Epithelial cell of alveolus of lung (primary cell): ENCODE results near the gene ZNF284. TPM values are rescaled to one million over a fixed set of nuclear protein-coding genes. Genes with fewer than 3 reads are reported as not detected.

ENCODE experiments used
- total RNA-seq: library from RNA; depleted of rRNA; stranded (reverse); fragments of >200 nt; gene quantifications from 2 replicates; pipeline ENCODE4 v1.2.1, GENCODE V29; 2015

ZNF284 gene
- total RNA-seq: 2.1 and 7.8 TPM in 2 replicates

DNA sequence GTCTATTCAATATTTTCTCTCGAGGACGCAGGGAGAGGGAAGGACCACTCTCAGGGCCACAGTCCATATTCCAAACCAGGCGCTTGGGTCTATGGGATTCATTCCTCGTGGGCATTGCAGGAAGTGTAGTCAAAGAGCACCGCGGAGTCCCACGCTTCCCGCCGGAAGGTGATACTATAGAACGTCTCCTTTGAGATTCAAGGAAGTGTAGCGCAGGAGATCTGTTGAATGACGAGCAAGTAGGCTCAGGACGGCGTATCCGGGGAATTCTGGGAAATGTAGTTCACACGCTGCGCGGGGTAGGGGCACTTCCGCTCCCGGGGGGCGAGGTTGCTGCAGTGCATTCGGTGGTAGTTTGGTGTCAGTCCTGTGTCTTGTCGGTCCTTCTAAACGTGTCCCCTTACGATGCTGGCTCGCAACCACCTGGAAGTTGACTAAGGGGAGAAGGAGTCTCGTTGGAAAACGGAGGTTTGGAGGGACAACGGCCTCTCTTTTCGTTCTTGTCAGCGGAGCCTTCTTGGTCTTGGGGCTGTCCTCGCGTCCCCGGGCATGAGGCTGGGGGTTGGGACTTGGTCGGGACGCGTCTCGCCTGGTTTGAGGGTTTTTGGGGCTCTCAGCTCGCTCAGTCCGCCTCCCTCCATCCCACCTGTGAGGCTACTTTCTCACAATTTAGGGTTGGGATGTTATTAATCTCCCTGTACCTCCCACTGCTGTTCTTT is at the start of gene ZNF284:
ZNF284 (plus strand) TSS at position 336 of the 719 bp plus-strand sequence. CDS start 4,231 bp downstream, outside the sequence.

DNA sequence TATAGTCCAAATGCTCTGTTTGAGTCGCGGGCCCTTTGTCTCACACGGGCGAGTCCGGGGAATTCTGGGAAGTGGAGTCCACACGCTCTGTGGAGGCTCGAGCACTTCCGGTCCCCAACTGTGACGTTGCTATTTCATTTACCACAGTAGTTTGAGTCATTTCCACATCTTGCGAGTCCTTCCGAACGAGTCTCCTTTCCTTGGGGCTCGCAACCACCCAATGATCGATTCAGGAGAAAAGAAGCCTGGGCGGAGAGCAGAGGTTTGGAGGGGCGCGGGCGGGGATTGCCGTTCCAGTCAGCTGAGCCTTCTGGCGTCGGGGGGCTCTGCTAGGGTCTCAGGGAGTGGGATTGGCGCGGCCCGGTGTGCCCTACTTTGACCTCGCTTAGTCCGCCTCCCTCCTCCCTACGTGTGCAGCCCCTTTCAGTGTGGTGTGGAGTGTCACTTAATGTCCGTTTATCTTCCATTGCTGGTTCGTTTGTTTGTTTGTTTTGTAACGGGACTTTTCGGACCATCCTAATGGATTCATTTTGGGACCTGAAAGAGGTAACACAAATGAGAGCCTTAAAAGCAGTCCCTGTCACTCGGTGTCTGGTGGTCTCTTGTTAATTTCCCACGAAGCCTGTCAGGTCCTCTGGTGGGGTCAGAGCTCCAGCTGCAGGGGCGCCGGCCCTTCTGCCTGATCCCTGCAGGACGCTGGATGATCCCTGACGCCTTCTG is 46.6 kb upstream of the ZNF284 start, which contains the start of gene ZNF222:
ZNF222 (plus strand) TSS at position 163 of the 720 bp plus-strand sequence; CDS start at position 221, 58 bp downstream.

GRCh38 chr19:44051650-44052402 is 20.1 kb upstream of the ZNF284 start, which contains the start of gene ZNF223:
ZNF223 (plus strand) TSS chr19:44052036; CDS start chr19:44055177, 3,141 bp downstream.

GRCh38 chr19:44093931-44094765 is 22.2 kb downstream of the ZNF284 start, which contains the start of gene ZNF224:
ZNF224 (plus strand) TSS chr19:44094361; CDS start chr19:44097874, 3,513 bp downstream.

GRCh38 chr19:44113138-44113783 is 41.3 kb downstream of the ZNF284 start, which contains the start of gene ZNF225:
ZNF225 (plus strand) TSS chr19:44113399; CDS start chr19:44115828, 2,429 bp downstream.

Other genes starting within 250 kb of the ZNF284 start
- gene ZNF283, start 244.8 kb upstream of the ZNF284 start, total RNA-seq: 2.7 and 7.1 TPM in 2 replicates
- gene ZNF404, start 188.2 kb upstream of the ZNF284 start, total RNA-seq: 1.9 and 11.3 TPM in 2 replicates
- gene ZNF45, start 136.9 kb upstream of the ZNF284 start, total RNA-seq: 7.2 and 22.8 TPM in 2 replicates
- gene ZNF221, start 120.9 kb upstream of the ZNF284 start, total RNA-seq: 2.6 and 15.8 TPM in 2 replicates
- gene ZNF155, start 88.0 kb upstream of the ZNF284 start, total RNA-seq: 2.6 and 10.3 TPM in 2 replicates
- gene ZNF230, start 69.2 kb upstream of the ZNF284 start, total RNA-seq: 2.2 and 3.7 TPM in 2 replicates
- gene ZNF222, start 46.8 kb upstream of the ZNF284 start, total RNA-seq: 3.5 and 5.4 TPM in 2 replicates
- 4.1 and 4.8 TPM in 2 replicates for gene ZNF223, start 20.1 kb upstream of the ZNF284 start, total RNA-seq
- 8.9 and 12.3 TPM in 2 replicates for gene ZNF224, start 22.2 kb downstream of the ZNF284 start, total RNA-seq
- 1.6 and 4.6 TPM in 2 replicates for gene ZNF225, start 41.2 kb downstream of the ZNF284 start, total RNA-seq
- gene ZNF234, start 69.4 kb downstream of the ZNF284 start, total RNA-seq: 3.4 and 5.0 TPM in 2 replicates
- 11.5 and 73.9 TPM in 2 replicates for gene ZNF226, start 92.9 kb downstream of the ZNF284 start, total RNA-seq
- 7.9 and 13.9 TPM in 2 replicates for gene ZNF227, start 140.4 kb downstream of the ZNF284 start, total RNA-seq
- gene ZNF233, start 187.7 kb downstream of the ZNF284 start, total RNA-seq: 0.56 and 0.65 TPM in 2 replicates
- 1.2 and 4.0 TPM in 2 replicates for gene ZNF235, start 232.9 kb downstream of the ZNF284 start, total RNA-seq